ACHN (cell line): ENCODE results near the gene EBI3.
"Not testable (repeated sequence)": the region's sequence is repeated elsewhere in the genome, so short reads cannot be mapped to it uniquely, and the experiment has no call there.

Source experiments
- DNase-seq: peaks from one replicate; pipeline ENCODE4 v3.0.0-alpha.2; 2015
- in situ Hi-C: cut with HindIII; loops from 2 replicates; pipeline ENCODE4 v1.10.0; 2017; ENCODE audit warnings: low sequenced_read_pairs, low pct_ligation_motif_present, low pct_unique_long_range_greater_than_20kb

Gene EBI3

DNA sequence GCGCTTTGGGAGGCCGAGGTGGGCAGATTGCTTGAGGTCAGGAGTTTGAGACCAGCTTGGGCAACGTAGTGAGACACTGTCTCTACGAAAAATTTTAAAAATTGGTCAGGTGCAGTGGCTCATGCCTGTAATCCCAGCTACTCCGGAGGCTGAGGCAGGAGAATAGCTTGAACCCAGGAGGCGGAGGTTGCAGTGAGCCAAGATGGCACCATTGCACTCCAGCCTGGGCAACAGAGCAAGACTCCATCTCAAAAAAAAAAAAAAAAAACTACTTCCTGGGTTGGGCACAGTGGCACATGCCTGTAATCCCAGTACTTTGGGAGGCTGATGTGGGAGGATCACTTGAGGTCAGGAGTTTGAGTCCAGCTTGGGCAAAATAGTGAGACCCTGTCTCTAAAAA lies 2.2 kb downstream of the EBI3 start:
- in situ Hi-C loops, DNase-seq: not testable (repeated sequence)

GRCh38 chr19:4232139-4232538 lies 2.8 kb downstream of the EBI3 start:
- DNase-seq, in situ Hi-C loops: not testable (repeated sequence)

- DNase-seq: no peak
- in situ Hi-C loops: no loop called here
Observed at GRCh38 chr19:4232614-4233281, 3.4 kb downstream of the EBI3 start.

GRCh38 chr19:4233282-4233853 lies 4.0 kb downstream of the EBI3 start:
- in situ Hi-C loops: no loop called here
- peak; percentile 54 for DNase-seq

GRCh38 chr19:4234142-4234861 lies 5.0 kb downstream of the EBI3 start:
- DNase-seq: no peak
- in situ Hi-C loops: no loop called here

GRCh38 chr19:4234862-4235201 lies 5.5 kb downstream of the EBI3 start:
- in situ Hi-C loops: no loop called here
- no peak for DNase-seq

- in situ Hi-C loops, DNase-seq: not testable (repeated sequence)
Observed at GRCh38 chr19:4237510-4237909, 8.2 kb downstream of the EBI3 start.

- no peak for DNase-seq
- in situ Hi-C loops: no loop called here
Observed at GRCh38 chr19:4238831-4239230, 9.5 kb downstream of the EBI3 start.

- DNase-seq: no peak
- in situ Hi-C loops: no loop called here
Observed at GRCh38 chr19:4241824-4242430, 12.6 kb downstream of the EBI3 start.

DNA sequence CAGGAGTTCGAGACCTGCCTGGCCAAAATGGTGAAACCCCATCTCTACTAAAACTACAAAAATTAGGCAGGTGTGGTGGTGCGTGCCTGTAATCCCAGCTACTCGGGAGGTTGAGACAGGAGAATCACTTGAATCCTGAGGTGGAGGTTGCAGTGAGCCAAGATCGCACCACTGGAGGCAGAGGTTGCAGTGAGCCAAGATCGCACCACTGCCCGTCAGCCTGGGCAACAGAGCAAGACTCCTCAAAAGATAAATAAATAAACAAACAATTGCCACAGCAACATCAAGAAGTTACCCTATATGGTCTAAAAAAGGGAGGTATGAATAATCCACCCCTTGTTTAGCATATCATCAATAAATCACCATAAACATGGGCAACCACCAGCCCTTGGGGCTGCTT lies 16.6 kb downstream of the EBI3 start:
- DNase-seq, in situ Hi-C loops: not testable (repeated sequence)

DNA sequence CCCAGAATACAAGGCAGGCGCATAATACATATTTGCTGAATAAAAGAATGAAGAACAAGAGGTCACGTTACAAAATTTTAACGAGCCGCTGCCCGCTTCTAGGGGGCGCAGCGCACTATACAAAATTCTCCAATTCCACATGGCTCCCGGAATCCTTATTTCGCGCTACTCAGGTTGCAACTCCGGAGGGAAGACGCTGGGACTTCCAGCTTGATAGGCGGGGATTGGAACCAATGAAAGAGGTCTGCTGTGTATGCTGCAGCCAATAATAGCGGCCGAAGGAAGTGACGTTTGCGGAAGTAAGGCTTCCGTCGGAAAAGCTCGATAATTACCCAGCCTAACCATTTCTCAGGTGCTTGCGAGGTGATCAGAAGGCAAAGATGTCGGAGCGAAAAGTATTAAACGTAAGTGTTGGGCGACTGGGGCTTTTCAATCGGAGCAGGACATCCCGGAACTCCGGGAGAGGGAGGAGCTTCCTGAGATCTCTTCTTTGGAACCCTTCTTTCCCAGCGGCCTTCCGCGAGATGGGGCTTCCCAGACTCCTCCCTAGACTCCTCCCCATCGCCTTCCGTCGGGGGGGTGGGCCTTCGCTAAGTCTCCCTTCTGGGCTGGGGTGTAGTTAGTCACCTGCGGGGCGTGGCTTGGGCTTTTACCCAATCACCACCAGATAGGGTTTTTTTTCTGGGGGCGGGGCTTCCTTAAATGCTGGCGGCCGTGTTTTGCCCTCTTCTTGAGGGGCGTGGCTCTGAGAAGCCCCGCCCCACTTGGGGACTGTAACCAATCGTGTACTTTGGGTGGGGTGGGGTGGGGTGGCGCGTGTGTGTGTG lies 17.7 kb downstream of the EBI3 start, which contains the start of gene YJU2:
Gene YJU2, plus strand, starts transcription at position 314 of the 827 bp plus-strand sequence. Its CDS starts 67 bp downstream, at position 381.
- in situ Hi-C loops: no loop called here

GRCh38 chr19:4256563-4256962 lies 27.2 kb downstream of the EBI3 start:
- in situ Hi-C loops: no loop called here
- no peak for DNase-seq

More for the DNA sequence above, 17.7 kb downstream of the EBI3 start, which contains the start of gene YJU2:
- peak; percentile 98 for DNase-seq

DNA sequence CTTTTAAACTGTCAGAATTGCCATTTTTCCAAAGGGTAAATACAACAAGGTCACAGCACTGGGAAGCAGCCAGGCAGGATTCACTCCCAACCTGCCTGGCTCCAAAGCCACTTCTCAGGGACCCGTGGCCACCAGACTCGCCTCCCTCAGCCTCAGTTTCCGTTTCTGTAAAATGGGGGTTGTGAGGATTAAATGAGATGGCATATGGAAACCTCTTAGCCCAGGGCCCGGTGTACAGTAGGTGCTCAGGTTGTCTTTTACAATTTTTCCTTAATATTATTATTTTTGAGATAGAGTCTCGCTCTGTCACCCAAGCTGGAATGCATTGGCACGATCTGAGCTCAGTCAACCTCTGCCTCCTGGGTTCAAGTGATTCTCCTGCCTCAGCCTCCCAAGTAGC lies 27.7 kb downstream of the EBI3 start:
- DNase-seq: no peak
- in situ Hi-C loops: no loop called here

GRCh38 chr19:4258181-4258580 lies 28.9 kb downstream of the EBI3 start:
- no peak for DNase-seq
- in situ Hi-C loops: no loop called here

GRCh38 chr19:4260613-4261191 lies 31.4 kb downstream of the EBI3 start:
- no peak for DNase-seq
- in situ Hi-C loops: no loop called here

GRCh38 chr19:4264812-4265211 lies 35.5 kb downstream of the EBI3 start:
- DNase-seq: no peak
- in situ Hi-C loops: no loop called here

- in situ Hi-C loops: no loop called here
Observed at GRCh38 chr19:4266253-4267000, 37.1 kb downstream of the EBI3 start.

More at GRCh38 chr19:4266253-4267000, 37.1 kb downstream of the EBI3 start:
- DNase-seq: no peak
